WTC11 (cell line): ENCODE results near the gene PCGF2. TPM values are rescaled to one million over a fixed set of nuclear protein-coding genes. Genes with fewer than 3 reads are reported as not detected.

Experiments used
- ESRRA ChIP-seq: sonication (generic); formaldehyde crosslinking; IDR thresholded peaks from 2 replicates; pipeline ENCODE4 v1.8.1; 2022; ENCODE audit warnings: mild to moderate bottlenecking, missing genetic modification reagents, borderline replicate concordance
- ETV6 ChIP-seq: sonication (generic); formaldehyde crosslinking; IDR thresholded peaks from 2 replicates; pipeline ENCODE4 v1.8.1; 2022; ENCODE audit warnings: mild to moderate bottlenecking, missing genetic modification reagents
- GABPB1 ChIP-seq: sonication (generic); formaldehyde crosslinking; IDR thresholded peaks from 2 replicates; pipeline ENCODE4 v1.8.1; 2023; ENCODE audit warnings: mild to moderate bottlenecking, missing genetic modification reagents
- JUN ChIP-seq: sonication (generic); formaldehyde crosslinking; IDR thresholded peaks from 2 replicates; pipeline ENCODE4 v1.8.0; 2023; ENCODE audit warnings: mild to moderate bottlenecking, missing genetic modification reagents
- TCF7 ChIP-seq: sonication (generic); formaldehyde crosslinking; IDR thresholded peaks from 2 replicates; pipeline ENCODE4 v1.8.0; 2022; ENCODE audit warnings: mild to moderate bottlenecking, low read depth, missing genetic modification reagents, moderate library complexity
- TEAD4 ChIP-seq: sonication (generic); formaldehyde crosslinking; IDR thresholded peaks from 2 replicates; pipeline ENCODE4 v1.8.0; 2022; ENCODE audit warnings: mild to moderate bottlenecking, missing genetic modification reagents
- ZBTB21 ChIP-seq: sonication (generic); formaldehyde crosslinking; IDR thresholded peaks from 2 replicates; pipeline ENCODE4 v1.8.1; 2023; ENCODE audit warnings: mild to moderate bottlenecking, missing genetic modification reagents, borderline replicate concordance
- ZNF232 ChIP-seq: sonication (generic); formaldehyde crosslinking; IDR thresholded peaks from 2 replicates; pipeline ENCODE4 v1.8.0; 2022; ENCODE audit warnings: mild to moderate bottlenecking, missing genetic modification reagents
- ZNF317 ChIP-seq: sonication (generic); formaldehyde crosslinking; IDR thresholded peaks from 2 replicates; pipeline ENCODE4 v1.8.1; 2023; ENCODE audit warnings: low read depth, mild to moderate bottlenecking, moderate library complexity, missing genetic modification reagents, borderline replicate concordance
- total RNA-seq: library from RNA; stranded (reverse); gene quantifications from 3 replicates; pipeline ENCODE4 v1.2.3, GENCODE V29; 2021
- TF ChIP-seq, protein P1 (sequence below): sonication (generic); formaldehyde crosslinking; IDR thresholded peaks from 2 replicates; pipeline ENCODE4 v1.8.0; 2022; ENCODE audit warnings: mild to moderate bottlenecking, missing genetic modification reagents
- TF ChIP-seq, protein P2 (sequence below): sonication (generic); formaldehyde crosslinking; IDR thresholded peaks from 2 replicates; pipeline ENCODE4 v1.8.1; 2023; ENCODE audit warnings: mild to moderate bottlenecking, missing genetic modification reagents, moderate library complexity
- TF ChIP-seq, protein P3 (sequence below): sonication (generic); formaldehyde crosslinking; IDR thresholded peaks from 2 replicates; pipeline ENCODE4 v1.8.0; 2022; ENCODE audit warnings: mild to moderate bottlenecking, missing genetic modification reagents
- TF ChIP-seq, protein P4 (sequence below): sonication (generic); formaldehyde crosslinking; IDR thresholded peaks from 2 replicates; pipeline ENCODE4 v1.8.1; 2023; ENCODE audit warnings: mild to moderate bottlenecking, moderate library complexity, missing genetic modification reagents
- TF ChIP-seq, protein P5 (sequence below): sonication (generic); formaldehyde crosslinking; IDR thresholded peaks from 2 replicates; pipeline ENCODE4 v1.8.0; 2023; ENCODE audit warnings: missing genetic modification reagents, mild to moderate bottlenecking, borderline replicate concordance
- TF ChIP-seq, protein P6 (sequence below): sonication (generic); formaldehyde crosslinking; IDR thresholded peaks from 2 replicates; pipeline ENCODE4 v1.8.1; 2023; ENCODE audit warnings: mild to moderate bottlenecking, missing genetic modification reagents, borderline replicate concordance
- TF ChIP-seq, protein P7 (sequence below): sonication (generic); formaldehyde crosslinking; IDR thresholded peaks from 2 replicates; pipeline ENCODE4 v1.8.0; 2023; ENCODE audit warnings: mild to moderate bottlenecking, missing genetic modification reagents

The PCGF2 gene
- total RNA-seq, 1 experiment from 2014 or later, result 104 TPM

DNA sequence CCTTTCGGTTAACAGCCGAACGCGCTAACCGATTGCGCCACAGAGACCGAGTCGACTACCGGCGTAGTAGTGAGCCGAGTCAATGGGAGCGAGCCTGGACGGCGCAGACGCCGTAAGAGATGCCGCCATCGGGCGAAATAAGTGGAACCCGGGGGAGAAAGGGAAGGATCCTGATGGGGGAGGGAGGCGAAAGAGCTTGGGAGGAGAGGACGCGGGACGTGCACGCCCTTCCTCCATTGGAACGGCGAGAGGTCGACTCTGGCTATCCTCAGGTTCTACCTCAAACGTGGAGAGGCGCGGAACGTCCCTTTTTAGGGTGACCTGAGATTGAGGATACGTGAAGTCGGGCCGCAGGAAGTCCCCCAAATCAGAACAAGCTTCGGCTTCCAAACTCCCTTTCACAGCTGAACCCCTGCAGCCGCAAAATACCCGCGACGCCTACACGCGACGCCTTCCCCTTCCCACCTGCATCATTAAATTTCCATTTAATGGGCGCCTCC is 3.7 kb upstream of the PCGF2 start (continued):
- TF ChIP-seq, protein P1, sequence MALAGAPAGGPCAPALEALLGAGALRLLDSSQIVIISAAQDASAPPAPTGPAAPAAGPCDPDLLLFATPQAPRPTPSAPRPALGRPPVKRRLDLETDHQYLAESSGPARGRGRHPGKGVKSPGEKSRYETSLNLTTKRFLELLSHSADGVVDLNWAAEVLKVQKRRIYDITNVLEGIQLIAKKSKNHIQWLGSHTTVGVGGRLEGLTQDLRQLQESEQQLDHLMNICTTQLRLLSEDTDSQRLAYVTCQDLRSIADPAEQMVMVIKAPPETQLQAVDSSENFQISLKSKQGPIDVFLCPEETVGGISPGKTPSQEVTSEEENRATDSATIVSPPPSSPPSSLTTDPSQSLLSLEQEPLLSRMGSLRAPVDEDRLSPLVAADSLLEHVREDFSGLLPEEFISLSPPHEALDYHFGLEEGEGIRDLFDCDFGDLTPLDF (CRISPR knock-in tag), result no peak
- TF ChIP-seq ESRRA (CRISPR knock-in tag), result no peak
- TF ChIP-seq, protein P2, sequence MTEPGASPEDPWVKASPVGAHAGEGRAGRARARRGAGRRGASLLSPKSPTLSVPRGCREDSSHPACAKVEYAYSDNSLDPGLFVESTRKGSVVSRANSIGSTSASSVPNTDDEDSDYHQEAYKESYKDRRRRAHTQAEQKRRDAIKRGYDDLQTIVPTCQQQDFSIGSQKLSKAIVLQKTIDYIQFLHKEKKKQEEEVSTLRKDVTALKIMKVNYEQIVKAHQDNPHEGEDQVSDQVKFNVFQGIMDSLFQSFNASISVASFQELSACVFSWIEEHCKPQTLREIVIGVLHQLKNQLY (CRISPR knock-in tag), result no peak
- peak; percentile 64; the same call in 1 of the 2 replicates for TF ChIP-seq ZNF232
- 0 out of 2 replicates have a peak, but pooled peaks have one; percentile 75 for TF ChIP-seq JUN (CRISPR knock-in tag)
- TF ChIP-seq, protein P3, sequence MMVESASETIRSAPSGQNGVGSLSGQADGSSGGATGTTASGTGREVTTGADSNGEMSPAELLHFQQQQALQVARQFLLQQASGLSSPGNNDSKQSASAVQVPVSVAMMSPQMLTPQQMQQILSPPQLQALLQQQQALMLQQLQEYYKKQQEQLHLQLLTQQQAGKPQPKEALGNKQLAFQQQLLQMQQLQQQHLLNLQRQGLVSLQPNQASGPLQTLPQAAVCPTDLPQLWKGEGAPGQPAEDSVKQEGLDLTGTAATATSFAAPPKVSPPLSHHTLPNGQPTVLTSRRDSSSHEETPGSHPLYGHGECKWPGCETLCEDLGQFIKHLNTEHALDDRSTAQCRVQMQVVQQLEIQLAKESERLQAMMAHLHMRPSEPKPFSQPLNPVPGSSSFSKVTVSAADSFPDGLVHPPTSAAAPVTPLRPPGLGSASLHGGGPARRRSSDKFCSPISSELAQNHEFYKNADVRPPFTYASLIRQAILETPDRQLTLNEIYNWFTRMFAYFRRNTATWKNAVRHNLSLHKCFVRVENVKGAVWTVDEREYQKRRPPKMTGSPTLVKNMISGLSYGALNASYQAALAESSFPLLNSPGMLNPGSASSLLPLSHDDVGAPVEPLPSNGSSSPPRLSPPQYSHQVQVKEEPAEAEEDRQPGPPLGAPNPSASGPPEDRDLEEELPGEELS, result 0 out of 2 replicates have a peak, but pooled peaks have one; percentile 17
- no peak for TF ChIP-seq ZNF317
- 0 out of 2 replicates have a peak, but pooled peaks have one; percentile 13 for TF ChIP-seq TEAD4 (CRISPR knock-in tag)
- TF ChIP-seq, protein P4, sequence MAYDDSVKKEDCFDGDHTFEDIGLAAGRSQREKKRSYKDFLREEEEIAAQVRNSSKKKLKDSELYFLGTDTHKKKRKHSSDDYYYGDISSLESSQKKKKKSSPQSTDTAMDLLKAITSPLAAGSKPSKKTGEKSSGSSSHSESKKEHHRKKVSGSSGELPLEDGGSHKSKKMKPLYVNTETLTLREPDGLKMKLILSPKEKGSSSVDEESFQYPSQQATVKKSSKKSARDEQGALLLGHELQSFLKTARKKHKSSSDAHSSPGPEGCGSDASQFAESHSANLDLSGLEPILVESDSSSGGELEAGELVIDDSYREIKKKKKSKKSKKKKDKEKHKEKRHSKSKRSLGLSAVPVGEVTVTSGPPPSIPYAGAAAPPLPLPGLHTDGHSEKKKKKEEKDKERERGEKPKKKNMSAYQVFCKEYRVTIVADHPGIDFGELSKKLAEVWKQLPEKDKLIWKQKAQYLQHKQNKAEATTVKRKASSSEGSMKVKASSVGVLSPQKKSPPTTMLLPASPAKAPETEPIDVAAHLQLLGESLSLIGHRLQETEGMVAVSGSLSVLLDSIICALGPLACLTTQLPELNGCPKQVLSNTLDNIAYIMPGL (CRISPR knock-in tag), result peak; percentile 97
- TF ChIP-seq, protein P5, sequence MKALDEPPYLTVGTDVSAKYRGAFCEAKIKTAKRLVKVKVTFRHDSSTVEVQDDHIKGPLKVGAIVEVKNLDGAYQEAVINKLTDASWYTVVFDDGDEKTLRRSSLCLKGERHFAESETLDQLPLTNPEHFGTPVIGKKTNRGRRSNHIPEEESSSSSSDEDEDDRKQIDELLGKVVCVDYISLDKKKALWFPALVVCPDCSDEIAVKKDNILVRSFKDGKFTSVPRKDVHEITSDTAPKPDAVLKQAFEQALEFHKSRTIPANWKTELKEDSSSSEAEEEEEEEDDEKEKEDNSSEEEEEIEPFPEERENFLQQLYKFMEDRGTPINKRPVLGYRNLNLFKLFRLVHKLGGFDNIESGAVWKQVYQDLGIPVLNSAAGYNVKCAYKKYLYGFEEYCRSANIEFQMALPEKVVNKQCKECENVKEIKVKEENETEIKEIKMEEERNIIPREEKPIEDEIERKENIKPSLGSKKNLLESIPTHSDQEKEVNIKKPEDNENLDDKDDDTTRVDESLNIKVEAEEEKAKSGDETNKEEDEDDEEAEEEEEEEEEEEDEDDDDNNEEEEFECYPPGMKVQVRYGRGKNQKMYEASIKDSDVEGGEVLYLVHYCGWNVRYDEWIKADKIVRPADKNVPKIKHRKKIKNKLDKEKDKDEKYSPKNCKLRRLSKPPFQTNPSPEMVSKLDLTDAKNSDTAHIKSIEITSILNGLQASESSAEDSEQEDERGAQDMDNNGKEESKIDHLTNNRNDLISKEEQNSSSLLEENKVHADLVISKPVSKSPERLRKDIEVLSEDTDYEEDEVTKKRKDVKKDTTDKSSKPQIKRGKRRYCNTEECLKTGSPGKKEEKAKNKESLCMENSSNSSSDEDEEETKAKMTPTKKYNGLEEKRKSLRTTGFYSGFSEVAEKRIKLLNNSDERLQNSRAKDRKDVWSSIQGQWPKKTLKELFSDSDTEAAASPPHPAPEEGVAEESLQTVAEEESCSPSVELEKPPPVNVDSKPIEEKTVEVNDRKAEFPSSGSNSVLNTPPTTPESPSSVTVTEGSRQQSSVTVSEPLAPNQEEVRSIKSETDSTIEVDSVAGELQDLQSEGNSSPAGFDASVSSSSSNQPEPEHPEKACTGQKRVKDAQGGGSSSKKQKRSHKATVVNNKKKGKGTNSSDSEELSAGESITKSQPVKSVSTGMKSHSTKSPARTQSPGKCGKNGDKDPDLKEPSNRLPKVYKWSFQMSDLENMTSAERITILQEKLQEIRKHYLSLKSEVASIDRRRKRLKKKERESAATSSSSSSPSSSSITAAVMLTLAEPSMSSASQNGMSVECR (CRISPR knock-in tag), result 0 out of 2 replicates have a peak, but pooled peaks have one; percentile 63
- peak; percentile 47; the same call in 1 of the 2 replicates for TF ChIP-seq ETV6 (CRISPR knock-in tag)
- peak; percentile 60; the same call in 1 of the 2 replicates for TF ChIP-seq ZBTB21 (CRISPR knock-in tag)
- TF ChIP-seq TCF7, result no peak
- TF ChIP-seq, protein P6, sequence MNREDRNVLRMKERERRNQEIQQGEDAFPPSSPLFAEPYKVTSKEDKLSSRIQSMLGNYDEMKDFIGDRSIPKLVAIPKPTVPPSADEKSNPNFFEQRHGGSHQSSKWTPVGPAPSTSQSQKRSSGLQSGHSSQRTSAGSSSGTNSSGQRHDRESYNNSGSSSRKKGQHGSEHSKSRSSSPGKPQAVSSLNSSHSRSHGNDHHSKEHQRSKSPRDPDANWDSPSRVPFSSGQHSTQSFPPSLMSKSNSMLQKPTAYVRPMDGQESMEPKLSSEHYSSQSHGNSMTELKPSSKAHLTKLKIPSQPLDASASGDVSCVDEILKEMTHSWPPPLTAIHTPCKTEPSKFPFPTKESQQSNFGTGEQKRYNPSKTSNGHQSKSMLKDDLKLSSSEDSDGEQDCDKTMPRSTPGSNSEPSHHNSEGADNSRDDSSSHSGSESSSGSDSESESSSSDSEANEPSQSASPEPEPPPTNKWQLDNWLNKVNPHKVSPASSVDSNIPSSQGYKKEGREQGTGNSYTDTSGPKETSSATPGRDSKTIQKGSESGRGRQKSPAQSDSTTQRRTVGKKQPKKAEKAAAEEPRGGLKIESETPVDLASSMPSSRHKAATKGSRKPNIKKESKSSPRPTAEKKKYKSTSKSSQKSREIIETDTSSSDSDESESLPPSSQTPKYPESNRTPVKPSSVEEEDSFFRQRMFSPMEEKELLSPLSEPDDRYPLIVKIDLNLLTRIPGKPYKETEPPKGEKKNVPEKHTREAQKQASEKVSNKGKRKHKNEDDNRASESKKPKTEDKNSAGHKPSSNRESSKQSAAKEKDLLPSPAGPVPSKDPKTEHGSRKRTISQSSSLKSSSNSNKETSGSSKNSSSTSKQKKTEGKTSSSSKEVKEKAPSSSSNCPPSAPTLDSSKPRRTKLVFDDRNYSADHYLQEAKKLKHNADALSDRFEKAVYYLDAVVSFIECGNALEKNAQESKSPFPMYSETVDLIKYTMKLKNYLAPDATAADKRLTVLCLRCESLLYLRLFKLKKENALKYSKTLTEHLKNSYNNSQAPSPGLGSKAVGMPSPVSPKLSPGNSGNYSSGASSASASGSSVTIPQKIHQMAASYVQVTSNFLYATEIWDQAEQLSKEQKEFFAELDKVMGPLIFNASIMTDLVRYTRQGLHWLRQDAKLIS (CRISPR knock-in tag), result no peak
- TF ChIP-seq, protein P7, sequence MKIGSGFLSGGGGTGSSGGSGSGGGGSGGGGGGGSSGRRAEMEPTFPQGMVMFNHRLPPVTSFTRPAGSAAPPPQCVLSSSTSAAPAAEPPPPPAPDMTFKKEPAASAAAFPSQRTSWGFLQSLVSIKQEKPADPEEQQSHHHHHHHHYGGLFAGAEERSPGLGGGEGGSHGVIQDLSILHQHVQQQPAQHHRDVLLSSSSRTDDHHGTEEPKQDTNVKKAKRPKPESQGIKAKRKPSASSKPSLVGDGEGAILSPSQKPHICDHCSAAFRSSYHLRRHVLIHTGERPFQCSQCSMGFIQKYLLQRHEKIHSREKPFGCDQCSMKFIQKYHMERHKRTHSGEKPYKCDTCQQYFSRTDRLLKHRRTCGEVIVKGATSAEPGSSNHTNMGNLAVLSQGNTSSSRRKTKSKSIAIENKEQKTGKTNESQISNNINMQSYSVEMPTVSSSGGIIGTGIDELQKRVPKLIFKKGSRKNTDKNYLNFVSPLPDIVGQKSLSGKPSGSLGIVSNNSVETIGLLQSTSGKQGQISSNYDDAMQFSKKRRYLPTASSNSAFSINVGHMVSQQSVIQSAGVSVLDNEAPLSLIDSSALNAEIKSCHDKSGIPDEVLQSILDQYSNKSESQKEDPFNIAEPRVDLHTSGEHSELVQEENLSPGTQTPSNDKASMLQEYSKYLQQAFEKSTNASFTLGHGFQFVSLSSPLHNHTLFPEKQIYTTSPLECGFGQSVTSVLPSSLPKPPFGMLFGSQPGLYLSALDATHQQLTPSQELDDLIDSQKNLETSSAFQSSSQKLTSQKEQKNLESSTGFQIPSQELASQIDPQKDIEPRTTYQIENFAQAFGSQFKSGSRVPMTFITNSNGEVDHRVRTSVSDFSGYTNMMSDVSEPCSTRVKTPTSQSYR (CRISPR knock-in tag), result 0 out of 2 replicates have a peak, but pooled peaks have one; percentile 29
- peak; percentile 69 for TF ChIP-seq GABPB1 (CRISPR knock-in tag)
